ENCODE data around the gene PLA2G4D.

Gene PLA2G4D

GRCh38 chr15:42068601-42069000 lies 25.8 kb downstream of the PLA2G4D start:
- no peak for ATAC-seq

DNA sequence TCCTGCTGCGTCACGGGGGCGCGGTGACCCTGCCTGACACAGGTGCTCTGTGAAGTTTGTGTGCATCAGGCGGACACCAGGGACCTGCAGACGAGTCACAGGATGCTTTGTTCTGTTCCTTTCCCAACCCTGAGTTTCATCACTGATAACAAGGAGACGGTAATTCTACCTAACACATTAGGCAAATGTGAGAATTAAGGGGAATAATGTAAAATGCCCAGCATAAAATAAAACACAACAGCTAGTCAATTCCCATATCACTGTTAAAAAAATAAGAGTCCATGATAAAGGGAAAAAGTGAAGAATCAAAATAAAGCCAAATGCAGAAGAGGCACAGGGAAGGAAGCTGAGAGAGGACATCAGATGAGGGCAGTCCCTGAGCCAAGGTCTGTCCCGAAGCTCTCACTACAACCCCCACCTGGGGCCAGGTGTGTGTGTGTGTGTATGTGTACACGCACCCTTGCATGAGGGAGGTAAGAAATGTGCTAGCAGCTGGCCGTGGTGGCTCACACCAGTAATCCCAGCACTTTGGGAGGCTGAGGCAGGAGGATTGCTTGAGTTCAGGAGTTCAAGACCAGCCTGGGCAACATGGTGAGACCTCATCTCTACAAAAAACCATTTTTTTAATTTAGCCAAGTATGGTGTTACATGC lies 27.5 kb downstream of the PLA2G4D start:
- no peak for ATAC-seq
- TF ChIP-seq RARB (CRISPR knock-in tag; IDR thresholded peaks at IDR 0.05), result no peak
- TF ChIP-seq, protein P1, sequence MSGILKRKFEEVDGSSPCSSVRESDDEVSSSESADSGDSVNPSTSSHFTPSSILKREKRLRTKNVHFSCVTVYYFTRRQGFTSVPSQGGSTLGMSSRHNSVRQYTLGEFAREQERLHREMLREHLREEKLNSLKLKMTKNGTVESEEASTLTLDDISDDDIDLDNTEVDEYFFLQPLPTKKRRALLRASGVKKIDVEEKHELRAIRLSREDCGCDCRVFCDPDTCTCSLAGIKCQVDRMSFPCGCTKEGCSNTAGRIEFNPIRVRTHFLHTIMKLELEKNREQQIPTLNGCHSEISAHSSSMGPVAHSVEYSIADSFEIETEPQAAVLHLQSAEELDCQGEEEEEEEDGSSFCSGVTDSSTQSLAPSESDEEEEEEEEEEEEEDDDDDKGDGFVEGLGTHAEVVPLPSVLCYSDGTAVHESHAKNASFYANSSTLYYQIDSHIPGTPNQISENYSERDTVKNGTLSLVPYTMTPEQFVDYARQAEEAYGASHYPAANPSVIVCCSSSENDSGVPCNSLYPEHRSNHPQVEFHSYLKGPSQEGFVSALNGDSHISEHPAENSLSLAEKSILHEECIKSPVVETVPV (CRISPR knock-in tag; IDR thresholded peaks at IDR 0.05), result no peak
- TF ChIP-seq TOX (CRISPR knock-in tag; IDR thresholded peaks at IDR 0.05; ENCODE audit: borderline replicate concordance), result no peak
- no peak for TF ChIP-seq SNAI2 (CRISPR knock-in tag; IDR thresholded peaks at IDR 0.05)
- no peak for TF ChIP-seq CSDC2 (CRISPR knock-in tag; IDR thresholded peaks at IDR 0.05)
- no peak for TF ChIP-seq ZC3H10 (CRISPR knock-in tag; IDR thresholded peaks at IDR 0.05)
- TF ChIP-seq PPARA (CRISPR knock-in tag; IDR thresholded peaks at IDR 0.05; ENCODE audit: borderline replicate concordance), result no peak
- no peak for TF ChIP-seq ESRRG (CRISPR knock-in tag; IDR thresholded peaks at IDR 0.05)
- TF ChIP-seq GLIS3 (CRISPR knock-in tag; IDR thresholded peaks at IDR 0.05), result no peak
- TF ChIP-seq ZNF70 (CRISPR knock-in tag; IDR thresholded peaks at IDR 0.05), result no peak
- no peak for TF ChIP-seq ZFP3 (CRISPR knock-in tag; IDR thresholded peaks at IDR 0.05)
- no peak for TF ChIP-seq OSR1 (CRISPR knock-in tag; IDR thresholded peaks at IDR 0.05)
- TF ChIP-seq TCF4 (CRISPR knock-in tag; IDR thresholded peaks at IDR 0.05; ENCODE audit: borderline replicate concordance), result no peak
- TF ChIP-seq PATZ1 (CRISPR knock-in tag; IDR thresholded peaks at IDR 0.05; ENCODE audit: borderline replicate concordance), result no peak
- no peak for TF ChIP-seq BACH2 (CRISPR knock-in tag; IDR thresholded peaks at IDR 0.05; ENCODE audit: borderline replicate concordance)

More at GRCh38 chr15:42068601-42069000, 25.8 kb downstream of the PLA2G4D start:
- TF ChIP-seq TCF4 (CRISPR knock-in tag; IDR thresholded peaks at IDR 0.05; ENCODE audit: borderline replicate concordance) (no peak), ESRRG (CRISPR knock-in tag; IDR thresholded peaks at IDR 0.05) (no peak), ZNF70 (CRISPR knock-in tag; IDR thresholded peaks at IDR 0.05) (no peak), ZNF565 (CRISPR knock-in tag; conservative IDR thresholded peaks at IDR 0.05; ENCODE audit: low read depth) (no peak), BACH2 (CRISPR knock-in tag; IDR thresholded peaks at IDR 0.05; ENCODE audit: borderline replicate concordance) (no peak), ZFP3 (CRISPR knock-in tag; IDR thresholded peaks at IDR 0.05) (no peak), ZNF8 (CRISPR knock-in tag; IDR thresholded peaks at IDR 0.05) (no peak), PATZ1 (CRISPR knock-in tag; IDR thresholded peaks at IDR 0.05; ENCODE audit: borderline replicate concordance) (no peak), ZFP30 (CRISPR knock-in tag; IDR thresholded peaks at IDR 0.05) (no peak), SNAI2 (CRISPR knock-in tag; IDR thresholded peaks at IDR 0.05) (no peak), OSR1 (CRISPR knock-in tag; IDR thresholded peaks at IDR 0.05) (no peak), GLIS3 (CRISPR knock-in tag; IDR thresholded peaks at IDR 0.05) (no peak), ZC3H10 (CRISPR knock-in tag; IDR thresholded peaks at IDR 0.05) (no peak), ARNTL (CRISPR knock-in tag; IDR thresholded peaks at IDR 0.05; ENCODE audit: borderline replicate concordance, low read depth) (no peak), ISL1 (CRISPR knock-in tag; IDR thresholded peaks at IDR 0.05) (no peak), CSDC2 (CRISPR knock-in tag; IDR thresholded peaks at IDR 0.05) (no peak)
- TF ChIP-seq, protein P2, sequence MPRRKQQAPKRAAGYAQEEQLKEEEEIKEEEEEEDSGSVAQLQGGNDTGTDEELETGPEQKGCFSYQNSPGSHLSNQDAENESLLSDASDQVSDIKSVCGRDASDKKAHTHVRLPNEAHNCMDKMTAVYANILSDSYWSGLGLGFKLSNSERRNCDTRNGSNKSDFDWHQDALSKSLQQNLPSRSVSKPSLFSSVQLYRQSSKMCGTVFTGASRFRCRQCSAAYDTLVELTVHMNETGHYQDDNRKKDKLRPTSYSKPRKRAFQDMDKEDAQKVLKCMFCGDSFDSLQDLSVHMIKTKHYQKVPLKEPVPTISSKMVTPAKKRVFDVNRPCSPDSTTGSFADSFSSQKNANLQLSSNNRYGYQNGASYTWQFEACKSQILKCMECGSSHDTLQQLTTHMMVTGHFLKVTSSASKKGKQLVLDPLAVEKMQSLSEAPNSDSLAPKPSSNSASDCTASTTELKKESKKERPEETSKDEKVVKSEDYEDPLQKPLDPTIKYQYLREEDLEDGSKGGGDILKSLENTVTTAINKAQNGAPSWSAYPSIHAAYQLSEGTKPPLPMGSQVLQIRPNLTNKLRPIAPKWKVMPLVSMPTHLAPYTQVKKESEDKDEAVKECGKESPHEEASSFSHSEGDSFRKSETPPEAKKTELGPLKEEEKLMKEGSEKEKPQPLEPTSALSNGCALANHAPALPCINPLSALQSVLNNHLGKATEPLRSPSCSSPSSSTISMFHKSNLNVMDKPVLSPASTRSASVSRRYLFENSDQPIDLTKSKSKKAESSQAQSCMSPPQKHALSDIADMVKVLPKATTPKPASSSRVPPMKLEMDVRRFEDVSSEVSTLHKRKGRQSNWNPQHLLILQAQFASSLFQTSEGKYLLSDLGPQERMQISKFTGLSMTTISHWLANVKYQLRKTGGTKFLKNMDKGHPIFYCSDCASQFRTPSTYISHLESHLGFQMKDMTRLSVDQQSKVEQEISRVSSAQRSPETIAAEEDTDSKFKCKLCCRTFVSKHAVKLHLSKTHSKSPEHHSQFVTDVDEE (CRISPR knock-in tag; IDR thresholded peaks at IDR 0.05), result no peak
- TF ChIP-seq, protein P3, sequence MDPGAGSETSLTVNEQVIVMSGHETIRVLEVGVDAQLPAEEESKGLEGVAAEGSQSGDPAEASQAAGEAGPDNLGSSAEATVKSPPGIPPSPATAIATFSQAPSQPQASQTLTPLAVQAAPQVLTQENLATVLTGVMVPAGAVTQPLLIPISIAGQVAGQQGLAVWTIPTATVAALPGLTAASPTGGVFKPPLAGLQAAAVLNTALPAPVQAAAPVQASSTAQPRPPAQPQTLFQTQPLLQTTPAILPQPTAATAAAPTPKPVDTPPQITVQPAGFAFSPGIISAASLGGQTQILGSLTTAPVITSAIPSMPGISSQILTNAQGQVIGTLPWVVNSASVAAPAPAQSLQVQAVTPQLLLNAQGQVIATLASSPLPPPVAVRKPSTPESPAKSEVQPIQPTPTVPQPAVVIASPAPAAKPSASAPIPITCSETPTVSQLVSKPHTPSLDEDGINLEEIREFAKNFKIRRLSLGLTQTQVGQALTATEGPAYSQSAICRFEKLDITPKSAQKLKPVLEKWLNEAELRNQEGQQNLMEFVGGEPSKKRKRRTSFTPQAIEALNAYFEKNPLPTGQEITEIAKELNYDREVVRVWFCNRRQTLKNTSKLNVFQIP (CRISPR knock-in tag; IDR thresholded peaks at IDR 0.05; ENCODE audit: borderline replicate concordance, low read depth), result no peak
- TF ChIP-seq, protein P4, sequence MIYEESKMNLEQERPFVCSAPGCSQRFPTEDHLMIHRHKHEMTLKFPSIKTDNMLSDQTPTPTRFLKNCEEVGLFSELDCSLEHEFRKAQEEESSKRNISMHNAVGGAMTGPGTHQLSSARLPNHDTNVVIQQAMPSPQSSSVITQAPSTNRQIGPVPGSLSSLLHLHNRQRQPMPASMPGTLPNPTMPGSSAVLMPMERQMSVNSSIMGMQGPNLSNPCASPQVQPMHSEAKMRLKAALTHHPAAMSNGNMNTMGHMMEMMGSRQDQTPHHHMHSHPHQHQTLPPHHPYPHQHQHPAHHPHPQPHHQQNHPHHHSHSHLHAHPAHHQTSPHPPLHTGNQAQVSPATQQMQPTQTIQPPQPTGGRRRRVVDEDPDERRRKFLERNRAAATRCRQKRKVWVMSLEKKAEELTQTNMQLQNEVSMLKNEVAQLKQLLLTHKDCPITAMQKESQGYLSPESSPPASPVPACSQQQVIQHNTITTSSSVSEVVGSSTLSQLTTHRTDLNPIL (CRISPR knock-in tag; IDR thresholded peaks at IDR 0.05; ENCODE audit: low read depth), result no peak
